A673 (cell line): ENCODE data around the gene GPR21.

Experiments used
- CTCF ChIP-seq: fragments of 300-800, 200-600 bp; sonication (generic); conservative IDR thresholded peaks from 2 replicates; pipeline ENCODE4 v1.5.1; 2017; ENCODE audit warnings: low read depth, mild to moderate bottlenecking, antibody characterized with exemption, low read length, moderate library complexity, mixed read lengths
- EZH2 ChIP-seq: fragments of 200-600 bp; sonication (generic); IDR thresholded peaks from 2 replicates; pipeline ENCODE4 v1.6.1; 2017; ENCODE audit warnings: borderline replicate concordance, low read depth, mild to moderate bottlenecking, mixed read lengths, antibody characterized with exemption, low read length; ENCODE audit not compliant: poor library complexity, severe bottlenecking

- no peak for TF ChIP-seq CTCF
- TF ChIP-seq EZH2 = no peak
Observed at GRCh38 chr9:123084256-123084655, 50.8 kb downstream of the GPR21 start.
